Measurements from ENCODE around the gene BID.

- no peak for TF ChIP-seq POLR2AphosphoS5 (IDR thresholded peaks at IDR 0.05; ENCODE audit: low read depth, low read length)
- peak; percentile 19; the same call in 1 of the 2 replicates for TF ChIP-seq POLR2A (IDR thresholded peaks at IDR 0.05; ENCODE audit: low read depth, low read length)
- no peak for TF ChIP-seq TAF1 (IDR thresholded peaks at IDR 0.05; ENCODE audit: borderline replicate concordance, low read depth, low read length)
These were observed 6.6 kb upstream of the BID start for GRCh38 chr22:17780741-17781318.

Measured in GM12892 (cell line).